Sigmoid colon (tissue), 7 donors: Measurements from ENCODE around the gene DYNLL2. TPM values are rescaled to one million over a fixed set of nuclear protein-coding genes. Genes with fewer than 3 reads are reported as not detected.

Source experiments
- DNase-seq: peaks from one replicate; pipeline ENCODE4 v3.0.0-alpha.2; 2019
- H3K27ac ChIP-seq, 4 donors: fragments of 200-600 bp; sonication (generic); one replicate each; pipeline ENCODE4 v1.5.1; 2016 to 2019; ENCODE audit warnings: mild to moderate bottlenecking in 1 of 4
- H3K27me3 ChIP-seq, 3 donors: fragments of 200-600 bp; sonication (generic); one replicate each; pipeline ENCODE4 v1.5.1; 2019; ENCODE audit warnings: mild to moderate bottlenecking in 1 of 3
- H3K36me3 ChIP-seq, 4 donors: fragments of 200-600 bp; sonication (generic); one replicate each; pipeline ENCODE4 v1.5.1; 2016 to 2019
- H3K4me1 ChIP-seq, 4 donors: fragments of 200-600 bp; sonication (generic); one replicate each; pipeline ENCODE4 v1.5.1; 2017 to 2019
- H3K4me3 ChIP-seq, 4 donors: fragments of 200-600 bp; sonication (generic); one replicate each; pipeline ENCODE4 v1.5.1; 2017 to 2019; ENCODE audit warnings: mild to moderate bottlenecking in 2 of 4, moderate library complexity in 1 of 4
- H3K9me3 ChIP-seq, 4 donors: fragments of 200-600 bp in 3 of 4; sonication (generic) in 3 of 4; one replicate each; pipeline versions ENCODE4 v1.5.1 to v1.6.1; 2013 to 2019
- EP300 ChIP-seq, 4 donors: sonication (generic); formaldehyde crosslinking; IDR thresholded peaks; one replicate each; pipeline ENCODE4 v1.6.1; 2017; ENCODE audit warnings: antibody characterized with exemption in 4 of 4
- POLR2A ChIP-seq, 2 donors: fragments of 450-650 bp; IDR thresholded peaks; one replicate each; pipeline ENCODE4 v1.6.1; 2016; ENCODE audit warnings: antibody characterized with exemption in 2 of 2, mild to moderate bottlenecking in 2 of 2, moderate library complexity in 2 of 2
- POLR2AphosphoS5 ChIP-seq, 4 donors: sonication (generic); formaldehyde crosslinking; IDR thresholded peaks; one replicate each; pipeline ENCODE4 v1.6.1; 2017; ENCODE audit warnings: antibody characterized with exemption in 4 of 4
- WGBS, 2 donors: extraction: QIAGEN DNeasy Blood & Tissue Kit; methylation state at CpG; one replicate each; pipeline ENCODE4 v1.1.7; 2013; 5-methylcytosine and 5-hydroxymethylcytosine counted together
- intact Hi-C: fragments of 100-400 bp; cut with DNase I; formaldehyde crosslinking; loops from one replicate; pipeline ENCODE4 v1.15.1; 2023
- polyA plus RNA-seq, 3 donors: library from polyadenylated mRNA; stranded (reverse); fragments of 200-250 nt; gene quantifications; one replicate each; pipeline ENCODE4 v1.2.3, GENCODE V29; 2013
- total RNA-seq, 4 donors: library from RNA; depleted of rRNA; stranded (reverse); fragments of >200 nt; gene quantifications; one replicate each; pipeline ENCODE4 v1.1.0, GENCODE V29; 2016
- TF ChIP-seq, protein P1 (sequence below), 4 experiments: fragments of 450-650 bp in 3 of 4; fragments of 200-600 bp in 1 of 4; IDR thresholded peaks; one replicate each; pipeline ENCODE4 v1.5.1; 2016 to 2019; ENCODE audit warnings: antibody characterized with exemption in 4 of 4, mild to moderate bottlenecking in 3 of 4, moderate library complexity in 2 of 4
- donor health status: healthy with polysubstance abuse.
- donor health status: Bipolar disorder and iron deficiency.
- donor health status: healthy.

The DYNLL2 gene
- total and polyA plus RNA-seq, 7 donors, result 19.4 to 44.9 (median 26.4) TPM

DNA sequence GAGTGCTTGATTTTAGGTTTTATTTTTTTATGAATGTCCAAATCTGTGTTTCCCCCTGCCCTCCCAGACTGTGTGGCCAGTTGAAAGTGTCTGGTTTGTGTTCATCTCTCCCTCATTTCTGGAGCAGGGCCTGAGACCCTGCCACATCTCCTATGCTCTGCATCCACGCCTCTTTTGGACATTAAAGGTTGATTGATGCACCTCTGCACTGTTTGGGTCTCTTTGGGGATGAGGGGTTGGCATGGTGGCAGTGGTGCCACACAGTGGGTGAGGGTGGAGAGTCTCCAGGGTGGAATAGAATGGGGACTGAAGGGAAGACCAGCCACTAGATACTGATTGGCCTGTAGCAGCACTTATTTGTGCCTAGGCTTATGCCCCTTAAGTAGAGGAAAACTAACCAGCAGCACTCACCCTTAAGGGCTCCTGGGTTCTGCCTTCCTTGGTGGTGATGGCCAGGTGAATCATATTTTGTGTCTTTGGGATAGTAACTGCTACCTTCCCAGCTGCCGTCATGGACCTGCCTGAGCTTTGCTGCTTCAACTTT is 7.9 kb downstream of the DYNLL2 start:
- DNase-seq, result no peak
- Histone ChIP-seq H3K9me3 (no peaks in the 10 kb centered on the region), H3K4me3 (no peak overlapping the region), H3K27me3 (no peaks in the 10 kb centered on the region), H3K4me1 (peaks cover 0 to 39% (median 25%) of the 10 kb centered on the region in 4 donors), H3K36me3 (peaks cover 13 to 71% (median 36%) of the 10 kb centered on the region in 4 donors), H3K27ac (no peak overlapping the region)
- intact Hi-C loops, result no loop called here
- 92 to 95% methylated on average over 2 of the region's 2 CpGs for WGBS, 2 donors
- no peak for TF ChIP-seq POLR2A (IDR thresholded peaks at IDR 0.05)
- TF ChIP-seq, protein P1, sequence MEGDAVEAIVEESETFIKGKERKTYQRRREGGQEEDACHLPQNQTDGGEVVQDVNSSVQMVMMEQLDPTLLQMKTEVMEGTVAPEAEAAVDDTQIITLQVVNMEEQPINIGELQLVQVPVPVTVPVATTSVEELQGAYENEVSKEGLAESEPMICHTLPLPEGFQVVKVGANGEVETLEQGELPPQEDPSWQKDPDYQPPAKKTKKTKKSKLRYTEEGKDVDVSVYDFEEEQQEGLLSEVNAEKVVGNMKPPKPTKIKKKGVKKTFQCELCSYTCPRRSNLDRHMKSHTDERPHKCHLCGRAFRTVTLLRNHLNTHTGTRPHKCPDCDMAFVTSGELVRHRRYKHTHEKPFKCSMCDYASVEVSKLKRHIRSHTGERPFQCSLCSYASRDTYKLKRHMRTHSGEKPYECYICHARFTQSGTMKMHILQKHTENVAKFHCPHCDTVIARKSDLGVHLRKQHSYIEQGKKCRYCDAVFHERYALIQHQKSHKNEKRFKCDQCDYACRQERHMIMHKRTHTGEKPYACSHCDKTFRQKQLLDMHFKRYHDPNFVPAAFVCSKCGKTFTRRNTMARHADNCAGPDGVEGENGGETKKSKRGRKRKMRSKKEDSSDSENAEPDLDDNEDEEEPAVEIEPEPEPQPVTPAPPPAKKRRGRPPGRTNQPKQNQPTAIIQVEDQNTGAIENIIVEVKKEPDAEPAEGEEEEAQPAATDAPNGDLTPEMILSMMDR (IDR thresholded peaks at IDR 0.05), result no peak
- no peak for TF ChIP-seq EP300 (IDR thresholded peaks at IDR 0.05)
- TF ChIP-seq POLR2AphosphoS5 (IDR thresholded peaks at IDR 0.05), result no peak

DNA sequence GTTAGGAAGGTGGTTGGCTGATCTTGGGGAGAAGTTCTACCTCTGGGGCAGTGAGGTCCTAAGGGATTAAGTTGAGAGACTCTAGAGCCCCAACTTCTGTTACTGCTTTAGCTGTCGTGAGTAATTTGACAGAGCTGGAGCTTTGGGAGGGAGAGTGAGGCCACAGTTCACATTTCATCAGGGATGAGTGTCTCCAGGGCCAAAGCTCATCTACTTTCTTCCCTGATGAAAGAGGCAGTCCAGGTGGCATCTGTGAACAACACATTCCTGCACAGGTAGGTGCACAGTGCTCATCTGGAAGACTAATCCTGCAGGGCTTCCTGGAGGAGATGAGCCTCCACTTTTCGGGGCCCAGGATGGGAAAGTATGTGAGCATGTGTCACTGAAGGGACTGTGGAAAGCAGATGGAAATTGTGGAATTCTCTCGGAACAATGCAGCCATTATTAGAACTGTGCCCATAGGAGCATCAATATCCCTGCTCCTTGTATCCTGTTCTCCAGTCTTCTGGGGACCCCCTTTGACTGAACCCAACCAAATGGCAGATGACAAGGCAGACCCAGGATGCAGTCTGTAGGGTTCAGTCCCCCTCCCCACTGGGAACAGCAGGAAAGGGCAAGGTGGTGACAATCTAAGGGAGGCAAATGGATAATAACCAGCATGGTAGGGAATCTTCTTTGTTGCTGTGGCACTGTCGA is 9.0 kb downstream of the DYNLL2 start:
- Histone ChIP-seq H3K27ac (no peak overlapping the region), H3K27me3 (no peaks in the 10 kb centered on the region), H3K4me1 (peaks cover 0 to 27% (median 15%) of the 10 kb centered on the region in 4 donors), H3K36me3 (peaks cover 13 to 69% (median 34%) of the 10 kb centered on the region in 4 donors), H3K4me3 (no peak overlapping the region), H3K9me3 (no peaks in the 10 kb centered on the region)
- WGBS, 2 donors, result 82 to 84% methylated on average over 4 of the region's 4 CpGs
- TF ChIP-seq POLR2A (IDR thresholded peaks at IDR 0.05) (no peak), EP300 (IDR thresholded peaks at IDR 0.05) (no peak), POLR2AphosphoS5 (IDR thresholded peaks at IDR 0.05) (no peak)
- TF ChIP-seq, protein P1 (IDR thresholded peaks at IDR 0.05), result no peak
- intact Hi-C loops, result no loop called here
- DNase-seq, result no peak

DNA sequence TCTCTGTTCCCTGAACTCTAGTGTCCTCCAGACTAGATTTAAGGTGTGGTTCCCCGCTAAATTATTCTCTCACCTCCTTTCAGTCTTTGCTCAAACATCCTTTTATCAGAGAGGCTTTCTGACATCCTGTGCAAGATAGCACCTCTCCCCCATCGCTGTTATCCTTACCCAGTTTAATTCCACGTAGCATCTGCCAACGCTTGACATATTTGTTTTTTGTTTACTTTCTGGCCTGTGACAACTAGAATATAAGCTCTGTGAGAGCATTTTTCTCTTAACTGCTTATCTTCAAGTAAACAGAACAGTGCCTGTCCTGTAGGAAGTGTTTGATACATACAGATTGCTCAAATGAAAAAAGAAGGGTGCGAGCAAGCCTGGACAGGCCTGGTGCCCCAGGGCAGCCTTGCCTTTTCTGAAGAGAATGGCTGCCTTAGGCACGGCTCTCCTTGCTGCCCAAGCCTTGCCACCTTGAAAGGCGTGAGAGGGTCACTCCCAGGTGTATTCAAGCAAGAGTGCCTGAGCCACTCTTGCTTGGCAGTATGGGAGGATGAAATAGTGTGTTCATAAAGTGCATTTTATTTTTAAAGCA is 9.7 kb downstream of the DYNLL2 start:
- no peak for DNase-seq
- no peak overlapping the region for H3K27ac ChIP-seq
- WGBS, 2 donors, result 68 to 77% methylated on average over 7 of the region's 7 CpGs
- H3K27me3 ChIP-seq, result no peaks in the 10 kb centered on the region
- peaks cover 0 to 21% (median 13%) of the 10 kb centered on the region in 4 donors for H3K4me1 ChIP-seq
- intact Hi-C loops, result no loop called here
- peaks cover 13 to 62% (median 32%) of the 10 kb centered on the region in 4 donors for H3K36me3 ChIP-seq
- H3K4me3 ChIP-seq, result no peak overlapping the region
- TF ChIP-seq POLR2A (IDR thresholded peaks at IDR 0.05), result no peak
- no peak for TF ChIP-seq EP300 (IDR thresholded peaks at IDR 0.05)
- no peak for TF ChIP-seq POLR2AphosphoS5 (IDR thresholded peaks at IDR 0.05)
- TF ChIP-seq, protein P1 (IDR thresholded peaks at IDR 0.05), result no peak
- H3K9me3 ChIP-seq, result no peaks in the 10 kb centered on the region

DNA sequence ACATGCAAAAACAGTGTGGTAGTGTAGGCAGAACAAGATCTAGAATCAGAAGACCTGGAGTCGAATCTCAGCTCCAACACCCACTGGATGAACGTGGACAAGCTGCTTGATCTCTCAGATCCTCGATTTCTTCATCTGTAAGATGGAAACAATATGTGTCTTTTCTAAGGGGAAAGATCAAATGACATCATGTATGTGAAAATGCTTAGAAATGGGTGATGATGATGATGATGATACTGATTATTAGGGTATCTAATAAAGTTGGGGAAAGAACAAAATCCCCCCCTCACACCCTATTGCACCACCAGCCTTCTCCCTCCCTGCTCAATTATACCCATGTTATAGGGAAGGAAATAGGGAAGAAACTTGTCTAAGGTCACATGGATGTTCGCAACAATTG is 10.9 kb downstream of the DYNLL2 start:
- H3K27ac ChIP-seq, result no peak overlapping the region
- no peak overlapping the region for H3K4me3 ChIP-seq
- intact Hi-C loops, result no loop called here
- H3K4me1 ChIP-seq, result peaks cover 0 to 8% (median 3%) of the 10 kb centered on the region in 4 donors
- TF ChIP-seq POLR2A (IDR thresholded peaks at IDR 0.05) (no peak), EP300 (IDR thresholded peaks at IDR 0.05) (no peak), POLR2AphosphoS5 (IDR thresholded peaks at IDR 0.05) (no peak)
- TF ChIP-seq, protein P1 (IDR thresholded peaks at IDR 0.05), result no peak
- H3K36me3 ChIP-seq, result peaks cover 11 to 50% (median 26%) of the 10 kb centered on the region in 4 donors
- H3K9me3 ChIP-seq, result no peaks in the 10 kb centered on the region
- DNase-seq, result no peak
- no peaks in the 10 kb centered on the region for H3K27me3 ChIP-seq
- 85 to 87% methylated on average over 4 of the region's 4 CpGs for WGBS, 2 donors
